Suprapubic skin (tissue), 4 donors: ENCODE data around the gene JAML.

ENCODE experiments used
- CTCF ChIP-seq, 2 donors: fragments of 200-600 bp in 1 of 2; fragments of 450-650 bp in 1 of 2; sonication (generic) in 1 of 2; IDR thresholded peaks; one replicate each; pipeline ENCODE4 v1.5.1; 2016 to 2019; ENCODE audit warnings: antibody characterized with exemption in 2 of 2, mild to moderate bottlenecking in 1 of 2, moderate library complexity in 1 of 2
- EP300 ChIP-seq: sonication (generic); formaldehyde crosslinking; IDR thresholded peaks from one replicate; pipeline ENCODE4 v1.6.1; 2017; ENCODE audit warnings: antibody characterized with exemption
- POLR2A ChIP-seq, 2 donors: fragments of 450-650 bp; IDR thresholded peaks; one replicate each; pipeline ENCODE4 v1.6.1; 2017; ENCODE audit warnings: antibody characterized with exemption in 2 of 2, mild to moderate bottlenecking in 2 of 2, moderate library complexity in 2 of 2
- POLR2AphosphoS5 ChIP-seq, 3 donors: sonication (generic); formaldehyde crosslinking; IDR thresholded peaks; one replicate each; pipeline ENCODE4 v1.6.1; 2017; ENCODE audit warnings: antibody characterized with exemption in 3 of 3

GRCh38 chr11:118175031-118175992 lies 49.5 kb downstream of the JAML start:
- TF ChIP-seq CTCF (IDR thresholded peaks at IDR 0.05) (no peak), POLR2A (IDR thresholded peaks at IDR 0.05) (no peak), POLR2AphosphoS5 (IDR thresholded peaks at IDR 0.05) (no peak), EP300 (no peak)
